GM19455 (cell line): ENCODE results near the gene TBX2.

Source experiments
- ATAC-seq: cut with Tn5 transposase; IDR thresholded peaks from one replicate; pipeline ENCODE4 v1.9.1; 2021; ENCODE audit not compliant: unreplicated experiment

The TBX2 gene

GRCh38 chr17:61400066-61400716 is 548 bp downstream of the TBX2 start:
- no peak for ATAC-seq

- no peak for ATAC-seq
Observed at GRCh38 chr17:61400717-61401388, 1.2 kb downstream of the TBX2 start.

DNA sequence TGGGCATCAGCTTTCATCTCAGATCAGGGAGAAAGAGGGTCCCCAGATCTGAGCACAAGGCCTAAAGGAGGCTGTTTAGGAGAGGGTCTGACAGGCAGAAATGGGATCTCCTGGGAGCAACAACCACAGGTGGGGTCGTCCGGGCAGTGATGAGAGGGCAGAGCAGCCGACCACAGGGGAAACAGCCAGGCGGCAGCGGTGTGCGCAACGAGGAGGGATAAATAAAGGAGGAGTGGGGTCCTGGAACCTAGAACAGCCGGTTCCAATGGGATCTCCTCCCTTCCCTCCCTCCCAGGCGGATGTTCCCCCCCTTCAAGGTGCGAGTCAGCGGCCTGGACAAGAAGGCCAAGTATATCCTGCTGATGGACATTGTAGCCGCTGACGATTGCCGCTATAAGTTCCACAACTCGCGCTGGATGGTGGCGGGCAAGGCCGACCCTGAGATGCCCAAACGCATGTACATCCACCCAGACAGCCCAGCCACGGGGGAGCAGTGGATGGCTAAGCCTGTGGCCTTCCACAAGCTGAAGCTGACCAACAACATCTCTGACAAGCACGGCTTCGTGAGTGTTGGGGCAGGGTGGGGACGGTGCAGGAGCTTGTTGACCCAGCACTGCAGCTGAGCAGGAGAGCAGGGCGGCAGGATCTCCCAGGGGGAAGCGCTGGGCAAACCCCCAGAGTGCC is 1.9 kb downstream of the TBX2 start:
- ATAC-seq, result no peak

DNA sequence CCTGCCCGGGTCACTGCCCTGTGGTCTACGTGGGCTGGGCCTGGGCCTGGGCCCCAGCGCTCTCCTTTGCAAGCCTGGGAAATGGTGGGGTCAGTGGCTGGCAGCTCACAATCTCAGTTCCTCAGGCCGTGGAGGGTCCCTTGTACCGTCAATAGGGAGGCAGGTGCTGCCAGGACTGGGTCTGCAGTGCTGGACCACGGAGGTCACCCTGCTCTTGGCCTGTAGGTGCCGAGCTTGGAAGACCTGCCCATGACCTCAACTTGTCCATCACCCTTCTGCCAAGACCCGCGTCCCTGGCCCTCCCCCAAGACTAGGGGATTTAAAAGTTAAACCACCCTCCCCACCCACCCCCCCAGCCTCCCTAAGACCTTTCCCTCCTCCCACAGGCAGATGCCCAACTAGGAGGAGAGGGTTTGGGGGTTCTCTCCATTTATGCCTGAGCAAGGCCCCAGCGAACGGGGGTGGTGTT is 2.5 kb downstream of the TBX2 start:
- ATAC-seq, result no peak

GRCh38 chr17:61402978-61403800 is 3.5 kb downstream of the TBX2 start:
- ATAC-seq, result no peak

- no peak for ATAC-seq
Observed at GRCh38 chr17:61403801-61404662, 4.4 kb downstream of the TBX2 start.

- ATAC-seq, result no peak
Observed at GRCh38 chr17:61404663-61404912, 4.9 kb downstream of the TBX2 start.

GRCh38 chr17:61404913-61405685 is 5.5 kb downstream of the TBX2 start:
- no peak for ATAC-seq

DNA sequence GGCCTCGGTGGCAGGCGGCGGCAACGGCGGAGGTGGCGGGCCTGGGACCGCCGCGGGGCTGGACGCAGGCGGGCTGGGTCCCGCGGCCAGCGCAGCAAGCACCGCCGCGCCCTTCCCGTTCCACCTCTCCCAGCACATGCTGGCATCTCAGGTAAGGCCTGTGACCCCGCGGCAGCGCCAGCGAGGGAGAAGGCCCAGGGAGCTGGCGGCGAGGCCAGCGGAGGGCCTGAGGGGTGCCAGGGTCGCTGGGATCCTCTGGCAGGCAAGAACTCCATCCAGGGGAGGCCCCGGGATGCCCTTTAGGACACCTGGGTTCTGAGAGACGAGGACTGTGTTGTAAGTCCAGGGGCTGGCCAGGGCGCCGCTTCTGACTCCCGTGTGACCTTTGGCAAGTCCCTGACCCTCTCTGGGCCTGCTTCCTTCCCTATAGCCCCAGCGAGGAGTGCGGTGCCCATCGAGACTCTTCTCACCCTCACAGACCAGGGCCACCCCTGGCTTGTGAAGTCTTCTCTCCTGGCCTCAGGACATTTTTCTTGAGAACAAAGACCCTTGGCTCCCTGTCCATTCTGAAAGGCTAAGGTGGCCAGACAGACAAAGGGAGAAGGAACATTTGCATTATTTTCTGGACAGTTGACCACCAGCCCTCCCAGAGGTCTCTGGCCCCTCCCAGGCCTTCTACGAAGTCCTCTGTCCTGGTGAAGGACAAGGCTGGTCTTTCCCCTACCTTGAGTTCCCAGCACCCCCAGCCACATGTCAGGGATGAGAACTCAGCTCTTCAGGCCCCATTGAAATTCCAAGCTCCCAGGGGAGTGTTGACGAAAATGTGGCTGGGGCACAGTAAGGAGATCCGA is 6.3 kb downstream of the TBX2 start:
- ATAC-seq, result no peak

DNA sequence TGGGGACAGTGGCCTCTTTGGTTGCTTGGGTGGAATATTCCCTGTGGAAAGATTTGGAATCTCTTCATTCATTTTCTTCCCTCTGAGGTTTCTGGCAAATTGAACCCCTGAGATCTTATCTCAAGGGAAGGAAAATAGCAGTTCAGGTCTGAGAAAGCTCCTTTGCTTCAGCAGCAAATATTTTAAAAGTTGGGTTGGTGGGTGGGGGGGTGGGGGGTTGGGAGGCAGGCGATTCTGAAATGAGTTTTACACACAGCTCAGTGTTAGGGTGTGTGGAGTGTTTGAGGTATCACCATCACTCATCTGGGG is 6.8 kb downstream of the TBX2 start:
- ATAC-seq, result no peak

DNA sequence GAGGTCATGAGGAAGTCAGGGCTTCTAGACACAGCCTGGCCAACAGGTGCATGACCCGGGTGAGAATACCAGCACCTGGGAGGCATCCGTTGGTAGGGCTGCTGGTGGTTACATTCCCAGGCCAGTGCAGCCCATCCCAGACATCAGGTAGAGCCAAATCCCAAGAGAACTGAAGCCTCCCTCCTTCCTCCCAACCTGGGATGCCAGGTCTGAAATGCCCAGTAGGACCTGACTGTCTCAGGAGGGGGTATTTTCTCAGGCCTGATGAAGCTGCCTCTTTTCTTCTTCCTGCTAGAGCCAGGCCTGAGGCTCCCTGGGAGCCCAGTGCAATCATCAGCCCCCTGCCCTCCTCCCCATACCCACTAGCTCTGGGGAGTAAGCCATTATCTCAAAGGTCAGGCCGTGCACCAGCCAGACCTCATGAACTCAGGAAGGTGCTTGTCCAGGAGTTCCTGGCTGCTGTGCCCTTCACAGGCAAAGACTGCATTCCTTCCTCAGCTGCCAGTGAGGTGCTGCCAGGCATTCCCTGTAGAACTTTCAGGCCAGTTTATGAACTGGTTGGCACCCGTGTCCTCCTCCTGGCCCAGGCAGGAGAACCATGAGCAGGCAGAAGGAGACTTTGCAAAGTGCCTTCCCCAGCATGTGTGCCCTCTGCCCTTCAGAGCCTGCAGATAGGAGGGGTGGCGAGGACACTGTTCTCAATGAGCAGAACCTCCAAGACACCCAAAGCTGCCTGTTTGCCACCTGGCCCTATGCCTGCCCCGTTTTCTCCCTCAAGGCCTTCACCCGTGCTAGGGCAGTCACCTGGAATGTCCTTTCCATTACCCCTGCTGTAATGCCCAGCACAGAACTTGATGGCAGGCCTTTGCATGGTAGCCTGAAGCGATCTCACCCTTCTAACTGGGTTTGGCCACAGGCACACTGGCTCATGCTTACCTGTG is 7.6 kb downstream of the TBX2 start:
- no peak for ATAC-seq

GRCh38 chr17:61408151-61409041 is 8.8 kb downstream of the TBX2 start:
- no peak for ATAC-seq

DNA sequence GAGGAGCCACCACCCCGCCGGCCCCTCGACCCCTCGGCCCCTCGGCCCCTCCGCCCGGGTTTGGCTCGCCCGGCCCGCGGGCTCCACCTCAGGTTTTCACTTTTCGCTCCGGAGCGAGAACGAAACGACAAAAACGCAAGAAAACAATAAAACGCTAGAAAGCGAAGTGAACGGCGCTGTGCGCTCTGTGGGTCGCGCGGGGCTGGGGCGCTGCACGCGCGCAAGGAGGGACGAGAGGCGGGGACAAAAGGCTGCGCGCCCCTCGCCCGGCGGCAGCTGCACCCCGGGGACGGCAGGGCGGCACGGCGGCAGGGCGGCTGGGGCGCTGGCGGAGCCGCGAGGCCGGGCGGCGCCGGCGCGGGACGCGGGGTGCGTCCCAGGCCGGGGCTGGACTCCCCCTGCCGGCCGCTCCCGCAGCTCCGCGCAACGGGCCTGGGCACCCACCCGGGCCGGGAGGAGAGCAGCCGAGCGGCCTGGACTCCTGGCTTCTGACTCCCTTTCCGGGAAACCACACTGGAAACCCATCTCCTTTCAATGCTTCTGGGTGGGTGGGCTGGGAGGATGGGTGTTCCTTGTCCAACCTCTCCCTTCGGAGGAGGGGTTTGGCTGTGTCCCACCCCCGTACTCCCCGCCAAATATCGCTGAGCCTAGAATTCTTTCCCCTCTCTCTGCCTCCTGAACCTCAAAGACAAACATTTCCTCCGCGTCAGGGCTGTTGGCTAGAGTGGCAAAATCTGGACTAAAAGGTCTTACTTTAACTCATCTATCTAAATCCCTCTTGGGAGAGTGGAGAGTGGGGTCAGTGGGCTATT is 9.9 kb downstream of the TBX2 start:
- ATAC-seq, result no peak

- no peak for ATAC-seq
Observed at GRCh38 chr17:61410141-61411010, 10.7 kb downstream of the TBX2 start.

GRCh38 chr17:61411011-61411260 is 11.3 kb downstream of the TBX2 start:
- ATAC-seq, result no peak
